Adrenal gland (tissue), 5 donors: ENCODE results near the gene NRP2.

ENCODE experiments used
- POLR2A ChIP-seq, 2 donors: fragments of 450-650 bp; IDR thresholded peaks; one replicate each; pipeline ENCODE4 v1.6.1; 2017; ENCODE audit warnings: antibody characterized with exemption in 2 of 2, mild to moderate bottlenecking in 2 of 2, moderate library complexity in 1 of 2
- TF ChIP-seq, protein P1 (sequence below), 6 experiments: fragments of 450-650 bp in 4 of 6; fragments of 200-600 bp in 2 of 6; sonication (generic) in 1 of 6; IDR thresholded peaks; 1 replicate in 5 of 6; 2 replicates in 1 of 6; pipeline versions ENCODE4 v1.5.1 to v1.8.0; 2016 to 2021; ENCODE audit warnings: antibody characterized with exemption in 6 of 6, mild to moderate bottlenecking in 2 of 6, moderate library complexity in 1 of 6
- donor health status: DM: no; HTN: no; CAD: no.

DNA sequence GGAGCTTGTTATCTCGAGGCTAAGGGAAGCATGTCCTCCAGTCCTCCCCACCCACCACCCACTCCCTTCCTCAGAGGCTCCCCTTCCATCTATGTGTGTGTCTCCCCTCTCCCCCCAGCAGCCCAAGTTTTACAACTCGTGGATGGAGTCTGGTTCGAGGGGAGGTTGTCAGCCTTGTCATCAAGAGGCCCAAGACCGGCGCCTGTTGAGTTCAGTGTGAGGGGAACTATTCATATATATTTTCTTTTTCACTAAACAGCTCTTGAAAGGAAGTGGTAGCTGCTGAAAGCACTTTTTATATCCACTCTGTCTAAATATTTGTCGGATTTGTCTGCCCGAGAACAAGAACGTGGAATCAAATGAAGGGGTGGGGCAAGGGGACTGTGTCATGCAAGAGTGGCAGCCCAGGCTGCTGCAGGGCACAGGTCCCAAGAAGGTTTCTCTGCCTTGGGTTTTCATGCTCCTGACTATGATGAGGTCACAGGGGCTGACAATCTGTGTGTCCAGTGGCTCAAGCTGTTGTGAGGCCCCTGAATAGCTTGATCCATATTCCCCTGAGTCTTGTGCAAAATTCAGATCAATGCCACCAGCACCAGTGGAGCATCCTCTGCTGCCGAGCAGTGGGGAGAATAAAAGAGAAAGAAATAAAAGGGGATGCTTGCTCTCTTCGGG, 35.0 kb downstream of the NRP2 start:
- TF ChIP-seq, protein P1, sequence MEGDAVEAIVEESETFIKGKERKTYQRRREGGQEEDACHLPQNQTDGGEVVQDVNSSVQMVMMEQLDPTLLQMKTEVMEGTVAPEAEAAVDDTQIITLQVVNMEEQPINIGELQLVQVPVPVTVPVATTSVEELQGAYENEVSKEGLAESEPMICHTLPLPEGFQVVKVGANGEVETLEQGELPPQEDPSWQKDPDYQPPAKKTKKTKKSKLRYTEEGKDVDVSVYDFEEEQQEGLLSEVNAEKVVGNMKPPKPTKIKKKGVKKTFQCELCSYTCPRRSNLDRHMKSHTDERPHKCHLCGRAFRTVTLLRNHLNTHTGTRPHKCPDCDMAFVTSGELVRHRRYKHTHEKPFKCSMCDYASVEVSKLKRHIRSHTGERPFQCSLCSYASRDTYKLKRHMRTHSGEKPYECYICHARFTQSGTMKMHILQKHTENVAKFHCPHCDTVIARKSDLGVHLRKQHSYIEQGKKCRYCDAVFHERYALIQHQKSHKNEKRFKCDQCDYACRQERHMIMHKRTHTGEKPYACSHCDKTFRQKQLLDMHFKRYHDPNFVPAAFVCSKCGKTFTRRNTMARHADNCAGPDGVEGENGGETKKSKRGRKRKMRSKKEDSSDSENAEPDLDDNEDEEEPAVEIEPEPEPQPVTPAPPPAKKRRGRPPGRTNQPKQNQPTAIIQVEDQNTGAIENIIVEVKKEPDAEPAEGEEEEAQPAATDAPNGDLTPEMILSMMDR (IDR thresholded peaks at IDR 0.05), result no peak
- TF ChIP-seq POLR2A (IDR thresholded peaks at IDR 0.05), result no peak
